Measurements from ENCODE around the gene LAMC2. TPM values are rescaled to one million over a fixed set of nuclear protein-coding genes. Genes with fewer than 3 reads are reported as not detected.
A peak's percentile ranks its signal among the peaks of the same experiment; 100 is the strongest.

The LAMC2 gene
- polyA plus RNA-seq, 12 donors, result 2.2 to 12.9 (median 3.0) TPM; not detected in 1

DNA sequence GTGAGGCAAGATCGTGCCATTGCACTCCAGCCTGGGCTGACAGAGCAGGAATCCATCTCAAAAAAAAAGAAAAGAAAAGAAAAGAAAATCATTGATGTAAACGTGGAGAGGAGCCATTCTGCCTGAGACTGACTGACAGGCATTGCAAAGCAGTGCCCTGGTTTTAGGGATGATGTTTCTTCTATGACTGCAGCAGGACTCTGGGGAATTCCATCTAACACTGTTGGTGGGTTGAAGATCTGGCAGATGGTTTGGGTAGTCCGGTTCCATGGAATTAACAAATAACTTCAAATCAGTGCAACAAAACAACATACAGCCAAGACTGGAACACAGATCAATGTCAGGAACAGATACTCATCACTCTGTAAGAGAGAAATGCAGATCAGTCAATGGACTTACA lies 17.8 kb upstream of the LAMC2 start:
- DNase-seq, result no peak

DNA sequence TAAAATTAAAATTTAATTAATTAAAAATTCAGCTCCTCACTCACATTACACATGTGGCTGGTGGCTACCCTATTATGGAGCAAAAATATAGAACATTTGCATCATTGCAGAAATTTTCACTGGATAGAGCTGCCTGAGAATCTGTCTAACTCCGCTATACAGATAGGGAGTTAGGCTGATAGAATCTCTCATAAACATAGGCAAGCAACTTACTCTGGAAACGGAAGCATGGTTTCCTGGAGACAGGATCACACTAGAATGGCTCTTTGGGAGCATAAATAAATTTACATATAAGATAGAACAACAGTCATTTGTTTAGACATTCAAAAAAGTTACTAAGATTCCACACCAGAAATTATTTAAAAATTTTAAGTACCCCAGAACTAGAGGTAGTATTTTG lies 12.2 kb upstream of the LAMC2 start:
- no peak for DNase-seq

GRCh38 chr1:183175631-183176030 lies 10.4 kb upstream of the LAMC2 start:
- DNase-seq, result no peak

- no peak for DNase-seq
Observed at GRCh38 chr1:183178545-183178944, 7.5 kb upstream of the LAMC2 start.

GRCh38 chr1:183179033-183179432 lies 7.0 kb upstream of the LAMC2 start:
- no peak for DNase-seq

DNA sequence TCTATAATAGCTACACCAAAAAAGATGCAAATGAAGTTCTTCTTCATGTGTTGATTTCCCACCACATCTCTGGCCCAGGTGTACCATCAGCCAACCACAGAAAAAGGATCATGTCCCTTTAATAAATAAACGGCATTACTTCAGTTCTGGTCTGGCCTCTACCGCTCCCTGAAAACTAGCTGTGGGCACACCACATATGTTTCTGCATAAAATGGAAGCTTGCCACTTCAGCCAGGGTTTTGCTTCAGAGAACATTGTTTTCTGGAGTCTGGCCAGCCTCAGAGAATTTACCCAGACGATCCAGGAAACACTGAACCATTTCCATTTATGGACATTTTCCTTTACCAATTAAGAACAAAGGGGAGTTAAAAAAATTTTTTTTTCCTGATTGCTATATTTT lies 5.8 kb upstream of the LAMC2 start:
- peak; percentile 76 for DNase-seq

DNA sequence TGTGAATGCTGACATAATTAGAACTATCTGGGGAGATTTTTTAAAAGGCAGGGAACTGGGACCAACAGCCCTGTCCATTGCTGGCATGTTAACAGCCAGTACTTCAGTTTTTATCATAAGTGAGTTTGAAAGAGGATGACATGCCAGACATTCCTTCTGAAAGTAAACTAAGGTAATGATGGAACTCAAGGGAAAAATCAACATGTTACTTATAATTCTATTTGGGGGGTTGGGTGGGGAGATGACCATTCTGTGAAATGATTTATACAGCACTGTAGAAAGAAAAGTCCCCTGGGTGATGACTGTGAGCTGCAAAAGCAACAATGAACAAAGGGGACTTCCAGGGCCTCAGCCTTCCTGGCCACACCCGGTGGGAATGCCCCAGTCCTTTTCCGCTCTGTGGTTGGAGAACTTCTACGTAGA lies 5.4 kb upstream of the LAMC2 start:
- DNase-seq, result peak; percentile 56

DNA sequence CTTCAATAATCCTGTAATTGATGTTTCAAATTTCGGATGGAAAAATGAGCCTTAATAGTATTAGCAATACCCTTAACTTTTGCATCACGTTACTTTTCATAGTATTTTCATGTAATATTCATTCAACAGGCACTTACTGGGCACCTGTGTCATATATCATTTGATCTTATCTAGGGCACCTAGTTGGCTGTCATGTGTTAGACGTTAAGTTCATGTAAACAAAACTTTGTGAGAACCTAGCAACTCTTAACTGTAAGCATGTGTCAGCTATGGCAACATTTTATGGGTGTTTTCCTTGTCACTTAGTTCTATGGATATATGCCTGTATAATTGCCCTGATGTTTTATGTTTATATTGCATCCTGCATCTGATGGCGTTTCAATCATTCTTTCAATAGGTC lies 777 bp downstream of the LAMC2 start:
- DNase-seq, result no peak

GRCh38 chr1:183188240-183188639 lies 2.2 kb downstream of the LAMC2 start:
- DNase-seq, result peak; percentile 41

DNA sequence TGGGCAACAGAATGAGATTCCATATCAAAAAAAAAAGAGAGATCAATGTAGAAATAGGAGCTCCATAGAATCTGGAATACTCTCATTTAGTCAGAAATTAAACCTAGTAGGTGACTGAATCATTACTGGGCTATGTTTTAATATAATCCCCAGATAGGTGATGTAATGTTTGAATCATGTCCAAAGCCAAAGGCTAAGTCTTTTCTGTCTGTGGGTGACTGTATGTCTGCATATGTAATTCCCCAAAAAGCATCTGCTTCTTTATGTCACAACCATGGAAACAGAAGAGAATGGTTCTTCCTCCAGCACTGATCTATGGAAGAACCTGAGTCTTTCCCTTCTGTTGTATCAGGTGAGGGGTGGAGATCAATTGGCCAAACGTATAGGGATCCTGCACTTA lies 5.8 kb downstream of the LAMC2 start:
- DNase-seq, result peak; percentile 67

DNA sequence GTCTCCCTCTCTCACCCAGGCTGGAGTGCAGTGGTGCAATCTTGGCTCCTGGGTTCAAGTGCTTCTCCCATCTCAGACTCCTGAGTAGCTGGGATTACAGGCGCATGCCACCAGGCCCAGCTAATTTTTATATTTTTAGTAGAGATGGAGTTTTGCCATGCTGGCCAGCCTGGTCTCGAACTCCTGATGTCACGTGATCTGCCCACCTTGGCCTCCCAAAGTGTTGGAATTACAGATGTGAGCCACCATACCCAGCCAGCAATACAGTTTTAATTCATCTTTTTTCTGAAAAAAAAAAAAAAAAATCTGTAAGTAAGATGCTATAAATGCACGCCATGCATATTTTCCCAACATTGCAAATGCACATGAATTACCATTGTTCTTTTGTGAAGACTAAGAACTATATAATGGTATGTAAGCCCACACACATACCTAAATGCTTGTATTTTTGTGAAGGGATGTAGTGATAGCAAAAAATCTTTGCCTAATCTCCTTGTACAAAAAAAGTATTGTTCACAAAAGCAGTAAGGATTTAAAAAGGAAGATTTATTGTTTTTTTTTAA lies 8.0 kb downstream of the LAMC2 start:
- DNase-seq, result no peak

DNA sequence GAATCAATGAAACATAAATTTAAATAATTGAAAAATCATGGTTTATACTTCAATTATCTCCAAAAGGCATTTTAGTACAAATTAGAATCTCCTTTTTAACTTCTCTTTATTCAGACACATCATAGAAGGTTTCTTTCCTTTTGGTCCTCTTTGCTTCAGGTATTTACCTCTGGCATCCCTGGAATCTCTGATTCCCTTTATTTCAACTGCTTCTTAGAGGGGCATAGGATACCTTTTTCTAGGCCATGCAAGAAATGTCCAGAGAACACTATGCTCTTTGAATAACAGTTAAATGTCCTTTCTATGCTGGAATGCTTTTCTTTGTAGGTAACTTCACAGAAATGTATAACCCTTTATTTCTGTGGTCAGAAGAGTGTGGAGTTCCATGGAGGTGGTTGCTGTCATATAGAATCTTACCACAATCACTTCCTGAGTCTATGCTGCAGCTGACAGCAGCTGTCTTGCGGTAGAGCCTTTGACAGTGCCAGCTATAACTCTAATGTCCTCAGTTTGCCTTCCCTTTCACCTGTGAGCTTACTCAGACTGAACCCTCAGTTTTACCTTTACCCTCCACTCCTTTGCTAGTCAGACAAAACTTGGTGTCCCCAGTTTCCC lies 8.6 kb downstream of the LAMC2 start:
- DNase-seq, result no peak

DNA sequence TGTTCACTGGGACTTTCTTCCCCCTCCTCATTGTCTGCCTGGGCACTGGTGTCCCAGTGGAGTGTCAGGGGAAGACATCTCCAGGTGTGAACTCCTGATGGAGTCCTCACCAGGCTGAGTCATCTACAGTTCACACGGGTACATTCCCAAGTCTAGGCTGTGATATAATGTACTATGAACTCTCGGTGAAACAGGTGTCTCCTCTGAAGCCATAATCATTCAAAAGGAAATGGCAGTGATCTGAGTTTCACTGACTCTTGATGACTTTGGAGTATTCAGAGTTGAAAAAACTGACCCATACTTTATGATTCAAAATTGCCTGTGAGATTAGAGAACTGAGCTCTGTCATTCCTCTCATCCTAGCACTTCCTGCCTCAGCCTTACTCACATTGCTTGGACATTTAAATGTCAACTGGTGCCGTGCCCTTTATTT lies 9.1 kb downstream of the LAMC2 start:
- DNase-seq, result no peak

DNA sequence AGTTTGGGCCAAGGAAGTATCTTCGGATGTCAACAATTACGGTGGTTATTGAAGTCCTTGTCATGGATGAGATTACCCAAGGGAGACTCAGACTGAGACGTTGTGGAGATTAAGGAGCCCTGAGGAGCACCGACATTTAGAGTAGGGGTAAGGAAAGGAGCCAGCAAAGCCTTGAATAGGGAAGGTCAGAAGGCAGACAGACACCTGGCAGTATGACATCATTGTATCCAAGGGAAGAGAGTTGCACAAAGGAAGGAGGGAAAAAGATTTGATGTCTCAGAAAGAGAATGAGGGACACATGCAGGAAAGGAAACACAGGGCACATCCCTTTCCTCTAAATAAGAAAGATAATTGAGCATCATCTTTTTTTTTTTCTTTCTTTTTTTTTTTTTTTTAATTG lies 11.7 kb downstream of the LAMC2 start:
- DNase-seq, result no peak

GRCh38 chr1:183198463-183198862 lies 12.4 kb downstream of the LAMC2 start:
- no peak for DNase-seq

- no peak for DNase-seq
Observed at GRCh38 chr1:183199304-183199703, 13.2 kb downstream of the LAMC2 start.

- DNase-seq, result no peak
Observed at GRCh38 chr1:183200451-183200850, 14.4 kb downstream of the LAMC2 start.

DNA sequence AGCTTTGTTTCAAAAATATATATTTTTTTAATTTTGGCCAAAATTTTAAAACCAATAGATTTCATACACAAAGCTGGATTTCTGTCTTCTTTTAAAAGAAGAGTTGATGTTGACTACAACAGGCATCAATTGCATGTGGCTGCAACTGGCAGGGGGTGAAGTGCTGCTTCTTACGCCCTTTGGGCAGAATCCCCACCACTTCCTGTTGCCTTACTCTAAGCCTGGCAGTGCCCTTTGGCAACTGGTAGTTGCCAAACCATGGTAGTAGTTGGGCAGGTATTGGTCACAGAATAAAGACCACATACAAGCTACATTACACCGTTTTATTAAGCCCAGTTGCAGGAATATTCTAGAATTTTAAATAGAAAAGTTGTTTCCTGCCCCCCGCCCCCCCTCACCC lies 17.0 kb downstream of the LAMC2 start:
- no peak for DNase-seq

DNA sequence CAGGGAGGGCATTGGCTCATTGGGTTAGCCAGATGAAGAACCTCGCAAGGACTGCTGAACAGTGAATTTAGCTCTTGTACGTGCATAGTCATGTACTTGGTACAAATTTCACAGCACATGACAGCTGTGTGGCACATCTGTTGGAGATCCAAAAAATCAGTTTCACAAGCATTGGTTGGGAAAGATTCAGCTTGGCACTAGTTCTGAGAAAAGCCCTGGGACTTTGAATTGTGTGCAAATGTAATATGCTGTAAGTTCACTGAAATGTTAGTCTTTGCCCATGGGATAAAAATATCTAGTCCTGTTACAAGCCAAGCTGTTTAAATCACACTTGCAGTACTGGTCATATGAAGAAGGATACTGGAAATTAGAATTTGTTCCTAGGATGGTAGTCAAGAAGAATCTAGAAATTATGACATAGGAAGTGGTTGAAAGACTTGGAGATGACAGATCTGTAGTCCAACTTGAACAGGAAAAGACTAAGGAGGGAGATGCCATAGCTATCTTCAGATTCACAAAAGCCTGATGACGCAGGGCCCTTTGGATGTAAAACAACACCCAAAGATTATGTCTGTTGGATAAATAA lies 19.2 kb downstream of the LAMC2 start:
- no peak for DNase-seq

GRCh38 chr1:183206538-183207122 lies 20.6 kb downstream of the LAMC2 start:
- DNase-seq, result no peak

DNA sequence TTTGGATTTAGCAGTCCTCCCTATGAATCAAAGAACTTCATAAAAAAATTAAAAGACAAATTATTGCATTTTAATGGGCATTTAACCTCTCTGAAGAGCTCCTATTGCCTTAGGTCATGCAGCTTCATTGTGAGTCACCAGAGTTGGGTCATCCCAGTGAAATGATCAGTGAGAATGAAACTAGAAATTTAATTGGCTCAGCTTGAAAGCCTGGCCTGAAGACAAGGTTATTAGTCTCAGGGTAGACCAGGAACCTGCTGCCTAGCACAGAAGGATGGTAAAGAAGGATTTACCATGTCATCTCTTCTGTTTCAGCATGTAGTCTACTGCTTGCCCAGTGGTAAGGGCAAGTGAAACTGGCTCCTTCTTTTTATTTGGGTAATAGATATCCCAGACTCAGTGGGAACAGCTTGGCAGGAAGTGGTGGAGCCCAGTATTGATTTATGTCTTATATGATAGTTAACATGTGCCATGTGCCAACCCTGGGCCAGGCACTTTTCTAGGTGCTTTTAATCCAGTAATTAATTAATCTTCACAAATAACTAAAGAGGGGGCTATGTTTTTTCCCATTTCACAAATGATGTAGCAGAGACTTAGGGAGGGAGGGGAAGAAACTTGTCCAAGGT lies 23.6 kb downstream of the LAMC2 start:
- no peak for DNase-seq

- DNase-seq, result no peak
Observed at GRCh38 chr1:183210681-183211080, 24.6 kb downstream of the LAMC2 start.

DNA sequence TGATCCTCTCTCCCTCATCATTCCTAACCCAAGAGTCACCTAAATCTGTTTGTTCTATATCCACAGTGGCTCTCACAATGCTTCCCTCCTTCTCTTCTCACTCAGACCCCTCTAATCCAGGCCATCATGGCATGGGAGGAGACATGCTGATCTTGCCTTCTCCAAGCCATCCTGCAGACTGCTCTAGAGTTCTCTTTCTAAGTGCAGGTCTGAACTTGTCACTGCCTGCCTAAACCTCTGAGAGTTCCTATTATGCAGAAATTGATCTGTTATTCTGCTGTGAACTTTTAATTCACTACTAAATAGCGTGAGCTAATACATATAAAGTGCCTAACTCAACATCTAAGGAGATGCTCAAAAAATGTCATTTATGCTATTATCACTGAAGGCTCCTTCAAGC lies 26.8 kb downstream of the LAMC2 start:
- DNase-seq, result no peak
